HL-60 (cell line): ENCODE results near the gene MIB1.

Source experiments
- DNase-seq, 2 experiments: peaks; one replicate each; pipeline ENCODE4 v3.0.0-alpha.2; 2010 to 2020; ENCODE audit warnings: low read depth in 1 of 2, low spot score in 1 of 2
- H3K27ac ChIP-seq: fragments of 250-450 bp; sonication (Bioruptor Pico); replicated peaks from 2 replicates; pipeline ENCODE4 v1.5.1; 2020; ENCODE audit warnings: mild to moderate bottlenecking, moderate library complexity
- H3K27me3 ChIP-seq: fragments of 250-450 bp; sonication (Bioruptor Pico); 2 replicates; pipeline ENCODE4 v1.5.1; 2021; ENCODE audit warnings: mild to moderate bottlenecking, moderate library complexity; ENCODE audit not compliant: insufficient read depth, poor library complexity, severe bottlenecking
- H3K4me3 ChIP-seq: replicated peaks from 2 replicates; pipeline ENCODE4 v1.5.1; 2011; ENCODE audit warnings: mild to moderate bottlenecking, control low read depth, low read length; ENCODE audit not compliant: insufficient read depth
- GABPA ChIP-seq: IDR thresholded peaks from 2 replicates; pipeline ENCODE4 v1.6.1; 2012; ENCODE audit warnings: low read depth
- POLR2AphosphoS5 ChIP-seq: IDR thresholded peaks from 2 replicates; pipeline ENCODE4 v1.6.1; 2012; ENCODE audit warnings: low read depth
- SPI1 ChIP-seq: IDR thresholded peaks from 2 replicates; pipeline ENCODE4 v1.6.1; 2012; ENCODE audit warnings: low read depth, mild to moderate bottlenecking, borderline replicate concordance
- TF ChIP-seq, protein P1 (sequence below): IDR thresholded peaks from one replicate; pipeline ENCODE4 v1.5.1; 2011; ENCODE audit warnings: low read length, control low read depth, inconsistent platforms; ENCODE audit not compliant: insufficient read depth
- TF ChIP-seq, protein P2 (sequence below): IDR thresholded peaks from 2 replicates; pipeline ENCODE4 v1.6.1; 2012; ENCODE audit warnings: low read depth; ENCODE audit not compliant: insufficient replicate concordance

Gene MIB1

DNA sequence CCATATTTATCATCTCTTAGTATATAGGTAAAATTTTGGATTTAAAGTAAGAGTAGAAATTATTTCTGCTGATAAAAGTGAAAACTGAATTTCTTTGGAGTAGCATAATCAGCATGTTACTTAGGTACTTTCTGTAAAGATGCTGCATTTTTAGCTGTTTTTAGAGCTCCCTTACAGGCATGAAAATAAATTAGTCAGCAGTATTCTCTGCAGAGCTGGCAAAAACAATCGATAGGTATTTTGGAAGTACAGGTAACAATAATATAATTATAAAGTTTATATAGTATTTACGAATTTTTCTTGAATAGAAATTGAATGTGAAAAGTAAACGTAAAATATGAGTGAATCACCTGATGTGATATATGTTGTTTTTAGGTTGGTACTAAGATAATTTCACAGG lies 83.3 kb downstream of the MIB1 start:
- H3K27ac ChIP-seq: no peak overlapping the region
- no peaks in the 10 kb centered on the region for H3K27me3 ChIP-seq
- DNase-seq: no peak
- TF ChIP-seq, protein P1, sequence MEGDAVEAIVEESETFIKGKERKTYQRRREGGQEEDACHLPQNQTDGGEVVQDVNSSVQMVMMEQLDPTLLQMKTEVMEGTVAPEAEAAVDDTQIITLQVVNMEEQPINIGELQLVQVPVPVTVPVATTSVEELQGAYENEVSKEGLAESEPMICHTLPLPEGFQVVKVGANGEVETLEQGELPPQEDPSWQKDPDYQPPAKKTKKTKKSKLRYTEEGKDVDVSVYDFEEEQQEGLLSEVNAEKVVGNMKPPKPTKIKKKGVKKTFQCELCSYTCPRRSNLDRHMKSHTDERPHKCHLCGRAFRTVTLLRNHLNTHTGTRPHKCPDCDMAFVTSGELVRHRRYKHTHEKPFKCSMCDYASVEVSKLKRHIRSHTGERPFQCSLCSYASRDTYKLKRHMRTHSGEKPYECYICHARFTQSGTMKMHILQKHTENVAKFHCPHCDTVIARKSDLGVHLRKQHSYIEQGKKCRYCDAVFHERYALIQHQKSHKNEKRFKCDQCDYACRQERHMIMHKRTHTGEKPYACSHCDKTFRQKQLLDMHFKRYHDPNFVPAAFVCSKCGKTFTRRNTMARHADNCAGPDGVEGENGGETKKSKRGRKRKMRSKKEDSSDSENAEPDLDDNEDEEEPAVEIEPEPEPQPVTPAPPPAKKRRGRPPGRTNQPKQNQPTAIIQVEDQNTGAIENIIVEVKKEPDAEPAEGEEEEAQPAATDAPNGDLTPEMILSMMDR: no peak
- TF ChIP-seq GABPA (no peak), SPI1 (no peak), POLR2AphosphoS5 (no peak)
- TF ChIP-seq, protein P2, sequence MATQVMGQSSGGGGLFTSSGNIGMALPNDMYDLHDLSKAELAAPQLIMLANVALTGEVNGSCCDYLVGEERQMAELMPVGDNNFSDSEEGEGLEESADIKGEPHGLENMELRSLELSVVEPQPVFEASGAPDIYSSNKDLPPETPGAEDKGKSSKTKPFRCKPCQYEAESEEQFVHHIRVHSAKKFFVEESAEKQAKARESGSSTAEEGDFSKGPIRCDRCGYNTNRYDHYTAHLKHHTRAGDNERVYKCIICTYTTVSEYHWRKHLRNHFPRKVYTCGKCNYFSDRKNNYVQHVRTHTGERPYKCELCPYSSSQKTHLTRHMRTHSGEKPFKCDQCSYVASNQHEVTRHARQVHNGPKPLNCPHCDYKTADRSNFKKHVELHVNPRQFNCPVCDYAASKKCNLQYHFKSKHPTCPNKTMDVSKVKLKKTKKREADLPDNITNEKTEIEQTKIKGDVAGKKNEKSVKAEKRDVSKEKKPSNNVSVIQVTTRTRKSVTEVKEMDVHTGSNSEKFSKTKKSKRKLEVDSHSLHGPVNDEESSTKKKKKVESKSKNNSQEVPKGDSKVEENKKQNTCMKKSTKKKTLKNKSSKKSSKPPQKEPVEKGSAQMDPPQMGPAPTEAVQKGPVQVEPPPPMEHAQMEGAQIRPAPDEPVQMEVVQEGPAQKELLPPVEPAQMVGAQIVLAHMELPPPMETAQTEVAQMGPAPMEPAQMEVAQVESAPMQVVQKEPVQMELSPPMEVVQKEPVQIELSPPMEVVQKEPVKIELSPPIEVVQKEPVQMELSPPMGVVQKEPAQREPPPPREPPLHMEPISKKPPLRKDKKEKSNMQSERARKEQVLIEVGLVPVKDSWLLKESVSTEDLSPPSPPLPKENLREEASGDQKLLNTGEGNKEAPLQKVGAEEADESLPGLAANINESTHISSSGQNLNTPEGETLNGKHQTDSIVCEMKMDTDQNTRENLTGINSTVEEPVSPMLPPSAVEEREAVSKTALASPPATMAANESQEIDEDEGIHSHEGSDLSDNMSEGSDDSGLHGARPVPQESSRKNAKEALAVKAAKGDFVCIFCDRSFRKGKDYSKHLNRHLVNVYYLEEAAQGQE: no peak
- no peak overlapping the region for H3K4me3 ChIP-seq

DNA sequence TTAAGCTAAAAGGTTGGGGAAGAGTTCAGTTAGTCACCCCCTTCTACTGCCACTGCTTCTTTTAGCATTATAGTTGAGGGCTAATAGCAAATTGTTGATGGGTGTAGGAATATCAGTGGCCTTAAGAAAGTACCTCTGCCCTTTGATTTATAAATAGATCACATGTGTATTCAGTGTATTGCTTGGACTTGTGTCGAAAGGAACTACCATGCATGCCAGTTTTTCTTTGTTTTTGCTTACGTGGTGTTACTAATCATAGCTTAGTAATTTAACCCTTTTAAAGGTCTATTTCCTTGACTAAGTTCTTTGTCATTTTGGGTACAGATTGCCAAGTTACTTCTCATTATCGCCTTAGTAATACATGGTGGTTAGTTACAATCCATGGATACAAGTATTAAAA lies 85.6 kb downstream of the MIB1 start:
- Histone ChIP-seq H3K4me3 (no peak overlapping the region), H3K27me3 (no peaks in the 10 kb centered on the region), H3K27ac (no peak overlapping the region)
- TF ChIP-seq, protein P1: no peak
- TF ChIP-seq GABPA (no peak), POLR2AphosphoS5 (no peak), SPI1 (no peak)
- TF ChIP-seq, protein P2: no peak
- no peak for DNase-seq

DNA sequence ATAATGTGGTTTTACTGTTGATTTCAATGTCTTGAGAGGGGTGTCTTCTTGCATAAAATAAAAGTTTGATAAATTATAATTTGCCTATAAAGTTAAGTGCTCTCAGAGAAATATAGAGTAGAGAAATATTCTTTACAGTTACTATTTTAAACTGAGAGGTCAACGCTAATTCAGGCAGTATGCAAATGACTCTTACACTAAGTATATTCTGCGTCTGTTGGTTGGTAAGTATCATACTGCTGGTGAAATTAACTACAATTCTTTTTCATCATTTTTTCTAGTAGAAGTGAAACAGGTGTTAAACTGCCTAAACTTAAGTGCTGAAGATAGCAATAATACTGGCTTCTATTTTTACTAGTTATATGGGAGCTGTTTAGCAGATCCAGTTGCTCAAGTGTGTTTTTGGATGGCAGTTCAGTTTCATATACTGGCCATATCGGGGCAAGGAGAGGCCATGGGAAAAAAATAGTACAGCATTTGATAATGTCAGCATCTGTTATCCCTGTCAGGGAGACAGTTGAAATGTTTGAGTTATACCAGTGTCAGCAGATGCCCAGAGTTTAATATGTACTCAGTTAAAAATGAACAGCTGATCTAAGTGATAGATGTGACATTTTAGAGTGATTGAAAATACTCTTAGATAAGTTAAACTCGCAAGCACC lies 86.2 kb downstream of the MIB1 start:
- DNase-seq: no peak
- Histone ChIP-seq H3K27me3 (no peaks in the 10 kb centered on the region), H3K27ac (no peak overlapping the region), H3K4me3 (no peak overlapping the region)
- TF ChIP-seq, protein P1: no peak
- TF ChIP-seq POLR2AphosphoS5 (no peak), GABPA (no peak), SPI1 (no peak)
- TF ChIP-seq, protein P2: no peak
